GM12878 (cell line): ENCODE measurements around the gene CASP6.

Experiments used
- CBX3 ChIP-seq: fragments of 200-600 bp; sonication (generic); IDR thresholded peaks from 2 replicates; pipeline ENCODE4 v1.6.1; 2016; ENCODE audit warnings: low read depth, borderline replicate concordance
- MYC ChIP-seq: IDR thresholded peaks from 2 replicates; pipeline ENCODE4 v1.6.1; 2011; ENCODE audit warnings: mild to moderate bottlenecking, low read length, moderate library complexity, inconsistent platforms; ENCODE audit not compliant: insufficient read depth, insufficient replicate concordance, insufficient read length, severe bottlenecking
- SREBF1 ChIP-seq: IDR thresholded peaks from 2 replicates; pipeline ENCODE4 v1.6.1; 2012; ENCODE audit warnings: mild to moderate bottlenecking, low read length

DNA sequence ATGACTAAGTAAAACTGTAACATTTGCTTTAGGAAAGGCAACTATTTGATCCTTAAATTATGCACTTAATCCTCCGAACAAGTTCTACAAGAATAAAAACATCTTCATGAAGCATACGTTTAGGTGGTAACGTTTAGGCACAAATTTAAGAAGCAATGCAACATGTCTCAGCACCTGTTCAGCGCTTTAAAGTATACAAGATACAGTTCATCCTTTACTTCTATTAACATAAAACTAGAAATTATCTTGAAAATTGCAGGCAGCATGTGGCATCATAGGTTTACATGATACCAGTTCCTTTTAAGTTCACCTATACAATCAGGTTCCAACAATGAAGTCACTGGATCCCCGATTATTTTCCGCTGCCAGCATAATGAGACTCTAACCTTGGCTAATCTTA, 25.1 kb upstream of the CASP6 start:
- TF ChIP-seq MYC (no peak), SREBF1 (no peak), CBX3 (no peak)
